Esophagus (tissue), 2 donors: Measurements from ENCODE around the gene RANBP3. TPM values are rescaled to one million over a fixed set of nuclear protein-coding genes. Genes with fewer than 3 reads are reported as not detected.

Source experiments
- H3K27ac ChIP-seq, 2 donors: one replicate each; pipeline ENCODE4 v1.5.1; 2013; ENCODE audit warnings: low read depth in 2 of 2, mild to moderate bottlenecking in 2 of 2, inconsistent platforms in 1 of 2, low read length in 1 of 2, moderate library complexity in 1 of 2
- H3K27me3 ChIP-seq, 2 donors: one replicate each; pipeline ENCODE4 v1.6.1; 2013; ENCODE audit warnings: low read length in 2 of 2, control low read depth in 1 of 2, mild to moderate bottlenecking in 1 of 2; ENCODE audit not compliant: insufficient read depth in 2 of 2, control insufficient read depth in 1 of 2
- H3K36me3 ChIP-seq, 2 donors: one replicate each; pipeline ENCODE4 v1.6.1; 2013; ENCODE audit warnings: low read length in 1 of 2; ENCODE audit not compliant: control insufficient read depth in 2 of 2, insufficient read depth in 2 of 2
- H3K4me1 ChIP-seq, 2 donors: one replicate each; pipeline ENCODE4 v1.6.1; 2013; ENCODE audit warnings: low read length in 1 of 2; ENCODE audit not compliant: control insufficient read depth in 2 of 2, insufficient read depth in 2 of 2
- H3K4me3 ChIP-seq, 2 donors: one replicate each; pipeline ENCODE4 v1.5.1; 2013; ENCODE audit warnings: low read length in 2 of 2, mild to moderate bottlenecking in 2 of 2, low read depth in 1 of 2, moderate library complexity in 1 of 2
- H3K9me3 ChIP-seq, 2 donors: one replicate each; pipeline ENCODE4 v1.6.1; 2013; ENCODE audit warnings: mild to moderate bottlenecking in 2 of 2, low read depth in 1 of 2, low read length in 1 of 2, moderate library complexity in 1 of 2; ENCODE audit not compliant: control insufficient read depth in 2 of 2, insufficient read depth in 1 of 2
- WGBS, 2 donors: extraction: QIAGEN DNeasy Blood & Tissue Kit; methylation state at CpG; one replicate each; pipeline ENCODE4 v1.1.7; 2013; 5-methylcytosine and 5-hydroxymethylcytosine counted together
- polyA plus RNA-seq, 2 donors: library from polyadenylated mRNA; stranded (reverse); fragments of 200-250 nt; gene quantifications; one replicate each; pipeline ENCODE4 v1.2.3, GENCODE V29; 2013
- donor health status: healthy with polysubstance abuse.
- donor health status: Bipolar disorder and iron deficiency.

Gene RANBP3
- polyA plus RNA-seq, 2 donors = 25.0 to 34.4 TPM

DNA sequence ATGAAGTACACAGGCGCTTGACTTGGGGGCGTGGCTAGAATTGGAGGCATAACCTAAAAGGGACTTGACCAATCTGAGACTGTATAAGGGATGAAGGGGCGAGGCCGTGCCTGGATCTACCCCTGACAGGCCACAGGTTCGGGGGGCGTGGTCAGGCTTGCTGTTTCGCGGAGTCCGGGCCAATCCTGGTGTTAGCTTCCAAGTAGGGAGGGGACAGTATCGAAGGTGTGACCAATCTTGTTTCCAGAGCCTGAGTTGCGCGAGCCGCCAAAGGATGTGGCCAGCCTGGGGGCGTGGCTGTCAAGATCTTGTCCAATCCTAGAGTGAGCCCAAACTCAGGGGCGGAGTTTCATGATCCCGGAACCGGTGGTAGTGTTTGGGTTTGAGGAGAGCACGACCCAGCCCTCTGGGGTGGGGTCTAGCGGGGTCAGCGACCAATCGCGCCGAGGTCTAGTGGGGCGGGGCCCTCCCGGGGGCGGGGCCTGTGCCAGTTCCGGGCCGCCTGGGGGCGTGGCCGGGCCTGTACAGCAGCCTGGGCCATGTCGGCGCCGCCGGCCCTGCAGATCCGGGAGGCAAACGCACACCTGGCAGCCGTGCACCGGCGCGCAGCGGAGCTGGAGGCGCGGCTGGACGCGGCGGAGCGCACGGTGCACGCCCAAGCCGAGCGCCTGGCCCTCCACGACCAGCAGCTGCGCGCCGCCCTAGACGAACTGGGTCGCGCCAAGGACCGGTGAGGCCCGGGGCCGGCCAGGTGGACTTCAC is 73.4 kb downstream of the RANBP3 start, which contains the start of gene VMAC:
TSS of gene VMAC (plus strand) at position 521 of the 762 bp plus-strand sequence. CDS start at position 540, 19 bp downstream.
- WGBS, 2 donors = 0% methylated on average over 51 to 61 of the region's 61 CpGs
- no peaks in the 10 kb centered on the region for H3K27me3 ChIP-seq
- H3K4me1 ChIP-seq = peaks cover 0 to 5% of the 10 kb centered on the region in 2 donors
- H3K36me3 ChIP-seq = peaks cover 3 to 9% of the 10 kb centered on the region in 2 donors
- no peaks in the 10 kb centered on the region for H3K9me3 ChIP-seq
- peak within 1 kb of the TSS; percentile 93 for H3K4me3 ChIP-seq
- peak within 1 kb of the TSS; percentile 89 to 98 for H3K27ac ChIP-seq

DNA sequence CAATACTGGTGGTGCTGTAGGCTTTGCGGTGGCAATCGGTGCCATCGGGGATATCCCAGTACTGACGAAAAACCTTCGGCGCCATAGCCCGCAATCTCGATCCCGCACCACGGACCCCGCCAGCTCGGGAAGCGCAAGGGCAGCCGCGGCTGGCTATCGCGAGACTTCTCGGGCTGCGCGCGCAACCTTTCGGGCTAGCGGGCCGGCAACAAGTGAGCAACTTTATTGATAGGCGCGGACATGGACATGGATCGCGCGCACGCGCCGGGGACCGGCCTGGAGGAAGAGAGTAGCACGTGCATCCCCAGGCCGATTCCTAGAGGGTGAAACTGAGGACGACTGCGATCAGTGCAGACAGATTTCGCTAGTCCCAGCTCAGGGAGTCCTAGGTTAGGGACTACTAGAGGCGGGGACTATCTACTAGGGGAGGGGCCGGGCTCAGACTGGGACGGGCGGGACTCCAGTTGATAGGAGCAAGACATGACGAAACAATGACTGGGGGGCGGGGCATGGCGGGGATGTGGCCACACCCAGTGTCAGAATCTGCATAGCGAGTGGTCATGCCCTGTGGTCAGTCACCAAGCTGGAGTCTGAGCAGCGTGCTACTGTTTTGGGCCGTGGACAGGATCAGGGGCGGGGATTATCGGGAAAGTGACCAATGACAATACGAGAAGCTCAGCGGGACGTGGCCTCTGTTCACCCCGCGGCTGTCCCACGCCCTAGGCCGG is 74.2 kb downstream of the RANBP3 start, which contains the start of gene NDUFA11:
TSS of gene NDUFA11 (minus strand) at position 167 of the 728 bp plus-strand sequence. CDS start at position 85, 82 bp downstream.
- Histone ChIP-seq H3K9me3 (no peaks in the 10 kb centered on the region), H3K4me3 (peak within 1 kb of the TSS; percentile 93), H3K4me1 (peaks cover 0 to 5% of the 10 kb centered on the region in 2 donors), H3K36me3 (peaks cover 0 to 6% of the 10 kb centered on the region in 2 donors), H3K27ac (peak within 1 kb of the TSS; percentile 89 to 98), H3K27me3 (no peaks in the 10 kb centered on the region)
- WGBS, 2 donors = 0% methylated on average over 57 of the region's 57 CpGs

GRCh38 chr19:5903056-5903623 is 74.8 kb downstream of the RANBP3 start:
- Histone ChIP-seq H3K4me3 (peak overlapping the region; percentile 77 to 93), H3K36me3 (peaks cover 0 to 5% of the 10 kb centered on the region in 2 donors), H3K9me3 (no peaks in the 10 kb centered on the region), H3K27ac (peak overlapping the region; percentile 89 to 98), H3K4me1 (peaks cover 0 to 5% of the 10 kb centered on the region in 2 donors), H3K27me3 (no peaks in the 10 kb centered on the region)
- WGBS, 2 donors = 1% methylated on average over 27 of the region's 27 CpGs

GRCh38 chr19:5900976-5901375 is 77.0 kb downstream of the RANBP3 start:
- Histone ChIP-seq H3K4me1 (peaks cover 0 to 10% of the 10 kb centered on the region in 2 donors), H3K36me3 (peaks cover 2 to 15% of the 10 kb centered on the region in 2 donors), H3K9me3 (no peaks in the 10 kb centered on the region), H3K4me3 (no peak overlapping the region), H3K27ac (no peak overlapping the region), H3K27me3 (no peaks in the 10 kb centered on the region)
- WGBS, 2 donors = 88 to 90% methylated on average over 8 of the region's 8 CpGs

GRCh38 chr19:5899728-5900526 is 78.0 kb downstream of the RANBP3 start:
- WGBS, 2 donors = 83 to 91% methylated on average over 13 of the region's 13 CpGs
- H3K27me3 ChIP-seq = no peaks in the 10 kb centered on the region
- H3K27ac ChIP-seq = no peak overlapping the region
- peaks cover 0 to 20% of the 10 kb centered on the region in 2 donors for H3K4me1 ChIP-seq
- peaks cover 5 to 24% of the 10 kb centered on the region in 2 donors for H3K36me3 ChIP-seq
- H3K9me3 ChIP-seq = peaks cover 0 to 4% of the 10 kb centered on the region in 2 donors
- no peak overlapping the region for H3K4me3 ChIP-seq

DNA sequence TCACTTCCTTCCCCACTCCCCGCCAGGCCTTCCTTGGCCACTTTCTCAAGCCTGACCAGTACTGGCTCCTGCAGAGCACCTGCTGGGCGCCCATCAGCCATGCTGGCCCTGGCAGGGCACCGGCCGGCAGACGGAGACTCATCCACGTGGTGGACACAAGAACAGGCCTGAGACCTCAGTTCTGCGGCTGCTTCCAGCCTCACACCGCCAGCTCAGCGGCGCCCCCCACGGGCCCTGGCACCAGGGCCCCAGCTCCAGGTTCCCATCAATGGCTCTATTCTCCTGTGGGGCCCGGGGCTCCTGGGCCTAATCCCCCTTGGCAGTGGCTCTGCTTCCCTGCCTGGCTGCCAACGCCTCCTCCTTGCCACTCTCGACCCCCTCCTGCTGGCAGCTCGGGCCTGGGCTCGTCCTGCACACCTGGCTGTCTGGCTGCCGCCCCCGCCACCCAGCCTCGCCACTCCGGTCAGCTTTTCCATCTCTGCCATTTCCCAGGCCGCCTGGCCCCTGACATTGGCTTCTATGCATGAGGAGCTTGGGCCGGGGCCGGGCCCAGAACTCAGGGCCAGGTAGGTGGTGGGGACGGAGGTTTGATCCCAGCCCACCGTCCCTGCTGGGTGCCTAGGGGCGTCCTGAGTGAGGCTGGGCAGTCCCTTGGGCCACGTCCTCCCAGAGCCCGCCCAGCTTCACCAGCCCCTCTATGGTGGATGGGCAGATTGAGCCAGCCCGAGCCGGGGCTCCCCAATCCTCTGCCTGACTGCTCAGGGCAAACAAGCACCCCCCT is 80.6 kb downstream of the RANBP3 start:
- peaks cover 0 to 4% of the 10 kb centered on the region in 2 donors for H3K9me3 ChIP-seq
- H3K27me3 ChIP-seq = no peaks in the 10 kb centered on the region
- H3K4me1 ChIP-seq = peaks cover 4 to 29% of the 10 kb centered on the region in 2 donors
- peaks cover 5 to 30% of the 10 kb centered on the region in 2 donors for H3K36me3 ChIP-seq
- 73 to 78% methylated on average over 26 to 30 of the region's 30 CpGs for WGBS, 2 donors
- no peak overlapping the region for H3K4me3 ChIP-seq
- no peak overlapping the region for H3K27ac ChIP-seq

- no peaks in the 10 kb centered on the region for H3K27me3 ChIP-seq
- H3K36me3 ChIP-seq = peaks cover 5 to 30% of the 10 kb centered on the region in 2 donors
- peaks cover 0 to 4% of the 10 kb centered on the region in 2 donors for H3K9me3 ChIP-seq
- H3K4me3 ChIP-seq = no peak overlapping the region
- WGBS, 2 donors = 85% methylated on average over 24 to 29 of the region's 29 CpGs
- peaks cover 4 to 31% of the 10 kb centered on the region in 2 donors for H3K4me1 ChIP-seq
- H3K27ac ChIP-seq = no peak overlapping the region
Observed at GRCh38 chr19:5896365-5897076, 81.4 kb downstream of the RANBP3 start.

DNA sequence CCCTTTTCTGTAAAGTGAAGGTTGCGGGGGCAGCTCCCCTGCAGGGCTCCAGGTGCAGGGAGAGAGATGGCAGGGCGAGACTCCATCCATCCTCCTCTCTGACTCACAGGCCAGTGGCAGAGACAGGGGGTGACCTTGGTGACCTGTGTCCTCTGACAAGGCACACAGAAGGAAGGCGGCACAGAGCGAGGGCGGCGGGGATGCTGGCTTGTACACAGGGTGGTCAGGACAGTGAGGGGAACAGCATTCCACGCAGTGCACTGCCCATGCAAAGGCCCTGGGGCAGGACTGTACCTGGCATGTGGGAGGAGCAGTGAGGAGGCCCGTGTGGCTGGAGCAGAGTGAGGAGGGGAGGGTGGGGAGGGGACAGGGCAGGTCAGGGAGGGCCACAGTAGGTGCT is 82.0 kb downstream of the RANBP3 start:
- Histone ChIP-seq H3K27ac (peak overlapping the region in 1 of 2 donors; percentile 16), H3K4me3 (no peak overlapping the region), H3K4me1 (peaks cover 4 to 31% of the 10 kb centered on the region in 2 donors), H3K27me3 (no peaks in the 10 kb centered on the region), H3K36me3 (peaks cover 5 to 27% of the 10 kb centered on the region in 2 donors), H3K9me3 (peaks cover 0 to 4% of the 10 kb centered on the region in 2 donors)
- 85 to 87% methylated on average over 8 of the region's 8 CpGs for WGBS, 2 donors
